IMR-90 (cell line): Measurements from ENCODE around the gene CFDP1. TPM values are rescaled to one million over a fixed set of nuclear protein-coding genes. Genes with fewer than 3 reads are reported as not detected.
A peak's percentile ranks its signal among the peaks of the same experiment; 100 is the strongest.

Experiments
- ATAC-seq: fragments of 200-7000 bp; cut with Tn5 transposase; 2 replicates; pipeline ENCODE4 v1.9.1; 2020; ENCODE audit warnings: low read depth, mild to moderate bottlenecking, moderate library complexity
- BruUV-seq: library from RNA; stranded (reverse); fragments of 400-500 nt; replicated peaks from 2 replicates; lab custom pipeline; 2021; lab: Mats Ljungman, UMichigan
- CTCF ChIA-PET: fragments of 300-600 bp; formaldehyde crosslinking; extraction: SDS; loops from one replicate; lab custom pipeline; 2021; ENCODE audit warnings: antibody characterized with exemption; lab: Yijun Ruan, JAX
- POLR2A ChIA-PET: fragments of 300-600 bp; sonication (Branson Sonifier 250); formaldehyde crosslinking; loops from one replicate; lab custom pipeline; 2022; ENCODE audit warnings: antibody characterized with exemption; ENCODE audit not compliant: unreplicated experiment; lab: Charles Lee
- DNase-seq: peaks from one replicate; pipeline ENCODE4 v3.0.0; 2013
- H2AFZ ChIP-seq: replicated peaks from 2 replicates; pipeline ENCODE3; 2013; ENCODE audit warnings: low read length, mild to moderate bottlenecking; ENCODE audit not compliant: poor library complexity
- H2AK5ac ChIP-seq: 2 replicates; pipeline ENCODE4 v1.6.1; 2013; ENCODE audit warnings: low read depth, low read length, inconsistent platforms
- H2AK9ac ChIP-seq: replicated peaks from 2 replicates; pipeline ENCODE3; 2013; ENCODE audit warnings: mild to moderate bottlenecking, low read depth, low read length, moderate library complexity; ENCODE audit not compliant: poor library complexity
- H2BK120ac ChIP-seq: 2 replicates; pipeline ENCODE4 v1.6.1; 2013; ENCODE audit warnings: low read depth, low read length, inconsistent platforms
- H2BK15ac ChIP-seq: 3 replicates; pipeline ENCODE4 v1.6.1; 2013; ENCODE audit warnings: low read depth, low read length, inconsistent platforms
- H2BK20ac ChIP-seq: 2 replicates; pipeline ENCODE4 v1.6.1; 2013; ENCODE audit warnings: low read depth, mild to moderate bottlenecking, inconsistent platforms, low read length, moderate library complexity
- H2BK5ac ChIP-seq: 2 replicates; pipeline ENCODE4 v1.6.1; 2013; ENCODE audit warnings: mild to moderate bottlenecking, low read depth, low read length, inconsistent platforms; ENCODE audit not compliant: poor library complexity, severe bottlenecking
- H3K14ac ChIP-seq: replicated peaks from 2 replicates; pipeline ENCODE4 v1.6.1; 2013; ENCODE audit warnings: low read depth, low read length, inconsistent platforms
- H3K18ac ChIP-seq: 2 replicates; pipeline ENCODE4 v1.6.1; 2013; ENCODE audit warnings: low read depth, low read length, control low read depth
- H3K23ac ChIP-seq: 2 replicates; pipeline ENCODE4 v1.6.1; 2013; ENCODE audit warnings: low read depth, low read length, inconsistent platforms
- H3K27ac ChIP-seq: 2 replicates; pipeline ENCODE4 v1.5.1; 2013; ENCODE audit warnings: mild to moderate bottlenecking, control low read depth, low read length; ENCODE audit not compliant: insufficient read depth
- H3K27me3 ChIP-seq: 2 replicates; pipeline ENCODE4 v1.6.1; 2013; ENCODE audit warnings: low read length; ENCODE audit not compliant: control insufficient read depth, insufficient read depth
- H3K36me3 ChIP-seq: 2 replicates; pipeline ENCODE4 v1.6.1; 2013; ENCODE audit warnings: low read length, mixed read lengths; ENCODE audit not compliant: control insufficient read depth, insufficient read depth
- H3K4ac ChIP-seq: 2 replicates; pipeline ENCODE4 v1.6.1; 2013; ENCODE audit warnings: low read depth, low read length, inconsistent platforms
- H3K4me1 ChIP-seq: 2 replicates; pipeline ENCODE4 v1.6.1; 2013; ENCODE audit warnings: low read length, mixed read lengths; ENCODE audit not compliant: control insufficient read depth, insufficient read depth
- H3K4me2 ChIP-seq: 2 replicates; pipeline ENCODE4 v1.6.1; 2013; ENCODE audit warnings: low read depth, mild to moderate bottlenecking, control low read depth, low read length, moderate library complexity
- H3K4me3 ChIP-seq: 2 replicates; pipeline ENCODE4 v1.5.1; 2013; ENCODE audit warnings: low read depth, mild to moderate bottlenecking, control low read depth, low read length, moderate library complexity; ENCODE audit not compliant: insufficient read depth
- H3K56ac ChIP-seq: 2 replicates; pipeline ENCODE4 v1.6.1; 2013; ENCODE audit warnings: low read length, inconsistent platforms; ENCODE audit not compliant: insufficient read depth; ENCODE audit errors: extremely low read depth
- H3K79me1 ChIP-seq, 2 experiments: 2 replicates each; pipeline ENCODE4 v1.6.1; 2013; ENCODE audit warnings: low read length in 2 of 2, inconsistent platforms in 1 of 2, low read depth in 1 of 2
- H3K9ac ChIP-seq: 2 replicates; pipeline ENCODE4 v1.6.1; 2013; ENCODE audit warnings: low read depth, low read length, control low read depth
- H3K9me1 ChIP-seq: 2 replicates; pipeline ENCODE4 v1.6.1; 2013; ENCODE audit warnings: low read length, inconsistent platforms; ENCODE audit not compliant: insufficient read depth
- H3K9me3 ChIP-seq: 2 replicates; pipeline ENCODE4 v1.6.1; 2013; ENCODE audit warnings: low read length; ENCODE audit not compliant: control insufficient read depth, insufficient read depth
- H4K20me1 ChIP-seq: 2 replicates; pipeline ENCODE4 v1.6.1; 2013; ENCODE audit warnings: low read length, inconsistent platforms; ENCODE audit not compliant: insufficient read depth
- H4K5ac ChIP-seq: 2 replicates; pipeline ENCODE4 v1.6.1; 2013; ENCODE audit warnings: mild to moderate bottlenecking, low read depth, low read length, control low read depth
- H4K8ac ChIP-seq, 2 experiments: 2 replicates each; pipeline ENCODE4 v1.6.1; 2013; ENCODE audit warnings: low read depth in 2 of 2, low read length in 2 of 2, control low read depth in 1 of 2, inconsistent platforms in 1 of 2
- H4K91ac ChIP-seq: 2 replicates; pipeline ENCODE4 v1.6.1; 2013; ENCODE audit warnings: low read depth, low read length, inconsistent platforms; ENCODE audit not compliant: insufficient read depth
- BHLHE40 ChIP-seq: fragments of 150-350 bp; IDR thresholded peaks from 2 replicates; pipeline ENCODE4 v1.6.1; 2016; ENCODE audit warnings: mild to moderate bottlenecking, low read depth, low read length
- CTCF ChIP-seq: conservative IDR thresholded peaks from 2 replicates; pipeline ENCODE4 v1.5.1; 2012; ENCODE audit warnings: mild to moderate bottlenecking, low read depth, low read length, improper control_type of control experiment
- FOS ChIP-seq: fragments of 150-350 bp; IDR thresholded peaks from 2 replicates; pipeline ENCODE4 v1.6.1; 2016; ENCODE audit warnings: low read depth, low read length
- MAFK ChIP-seq: IDR thresholded peaks from 2 replicates; pipeline ENCODE4 v1.6.1; 2012; ENCODE audit warnings: low read depth, low read length, improper control_type of control experiment
- MXI1 ChIP-seq: IDR thresholded peaks from 2 replicates; pipeline ENCODE4 v1.6.1; 2012; ENCODE audit warnings: low read depth, mild to moderate bottlenecking, low read length, moderate library complexity, borderline replicate concordance
- NFE2L2 ChIP-seq: fragments of 150-350 bp; IDR thresholded peaks from 2 replicates; pipeline ENCODE4 v1.6.1; 2016; ENCODE audit warnings: low read depth, mild to moderate bottlenecking, low read length
- POLR2A ChIP-seq: IDR thresholded peaks from 2 replicates; pipeline ENCODE4 v1.6.1; 2012; ENCODE audit warnings: mild to moderate bottlenecking, low read depth, low read length
- RAD21 ChIP-seq: IDR thresholded peaks from 2 replicates; pipeline ENCODE4 v1.6.1; 2012; ENCODE audit warnings: low read length, improper control_type of control experiment
- RCOR1 ChIP-seq: IDR thresholded peaks from 2 replicates; pipeline ENCODE4 v1.6.1; 2012; ENCODE audit warnings: mild to moderate bottlenecking, low read length, improper control_type of control experiment; ENCODE audit not compliant: insufficient replicate concordance
- RFX5 ChIP-seq: IDR thresholded peaks from 2 replicates; pipeline ENCODE4 v1.8.0; 2012; ENCODE audit warnings: low read depth, mild to moderate bottlenecking, low read length, moderate library complexity
- USF2 ChIP-seq: fragments of 150-350 bp; IDR thresholded peaks from 2 replicates; pipeline ENCODE4 v1.6.1; 2017; ENCODE audit warnings: mild to moderate bottlenecking, antibody characterized with exemption, low read length, low read depth
- WGBS, 2 experiments: methylation state at CpG; one replicate each; pipeline versions ENCODE4 v1.1.5 to v1.1.7; 2013; ENCODE audit warnings: missing lambda C conversion rate in 2 of 2; ENCODE audit not compliant: insufficient read length in 1 of 2; ENCODE audit errors: extremely low coverage in 2 of 2; 5-methylcytosine and 5-hydroxymethylcytosine counted together
- dilution Hi-C: fragments of 300-500 bp; cut with HindIII; formaldehyde crosslinking; loops from one replicate; pipeline ENCODE4 v1.14.3; 2018; ENCODE audit warnings: low sequenced_read_pairs; ENCODE audit not compliant: unreplicated experiment
- in situ Hi-C: fragments of 300-500 bp; cut with MboI; formaldehyde crosslinking; loops from 3 replicates; pipeline ENCODE4 v1.14.3; 2019; ENCODE audit warnings: low sequenced_read_pairs, inconsistent platforms, mixed read lengths
- intact Hi-C: fragments of 100-400 bp; cut with micrococcal nuclease; formaldehyde crosslinking; loops from 2 replicates; pipeline ENCODE4 v1.10.0; 2022
- polyA plus RNA-seq, 3 experiments: library from polyadenylated mRNA; depleted of rRNA; stranded (reverse); fragments of >200 nt; gene quantifications; 2 replicates each; pipeline ENCODE4 v1.2.3, GENCODE V29; 2012; ENCODE audit warnings: low replicate concordance in 1 of 3
- total RNA-seq: library from RNA; depleted of rRNA; stranded (reverse); fragments of >200 nt; gene quantifications from 2 replicates; pipeline ENCODE4 v1.2.3, GENCODE V29; 2012

Gene CFDP1
- total and polyA plus RNA-seq, 2 of the 4 experiments (the other 2 are of a cell fraction): 15.6 to 38.7 TPM

- Histone ChIP-seq H2AK9ac (no peak overlapping the region), H3K4ac (peak overlapping the region; percentile 88), H3K9me3 (no peaks in the 10 kb centered on the region), H2AK5ac (peak overlapping the region; percentile 90), H3K56ac (peak overlapping the region; percentile 50), H4K8ac (peak overlapping the region; percentile 53 to 91; a peak in 3 of 4 replicates), H3K23ac (peak overlapping the region; percentile 68; the same call in 1 of the 2 replicates), H2BK15ac (peak overlapping the region; percentile 96; the same call in 2 of the 3 replicates), H2AFZ (no peak overlapping the region), H3K9ac (no peak overlapping the region; the same call in 1 of the 2 replicates), H2BK5ac (peak overlapping the region; percentile 98), H3K27ac (no peak overlapping the region; the same call in 1 of the 2 replicates), H3K36me3 (peaks cover 1% of the 10 kb centered on the region; the same call in 1 of the 2 replicates), H3K4me2 (peak overlapping the region; percentile 33; the same call in 1 of the 2 replicates), H3K27me3 (no peaks in the 10 kb centered on the region), H3K79me1 (peaks cover 22 to 46% of the 10 kb centered on the region in 2 experiments; a peak in 3 of 4 replicates), H4K20me1 (no peaks in the 10 kb centered on the region), H3K4me1 (peaks cover 25% of the 10 kb centered on the region), H2BK20ac (peak overlapping the region; percentile 91; the same call in 1 of the 2 replicates), H4K5ac (peak overlapping the region; percentile 61; the same call in 1 of the 2 replicates), H3K14ac (peak overlapping the region; percentile 92), H3K4me3 (no peak overlapping the region), H3K9me1 (peaks cover 19% of the 10 kb centered on the region), H3K18ac (peak overlapping the region; percentile 92; the same call in 1 of the 2 replicates), H2BK120ac (peak overlapping the region; percentile 92), H4K91ac (peak overlapping the region; percentile 70)
- TF ChIP-seq BHLHE40 (no peak), RAD21 (no peak), USF2 (no peak), RFX5 (no peak), CTCF (no peak), NFE2L2 (no peak), MXI1 (no peak), POLR2A (no peak), MAFK (no peak), FOS (no peak), RCOR1 (no peak)
- ChIA-PET CTCF (interaction anchor here (0.6 to 1.5 kb wide), 4 partner anchors 11 to 179 kb away, joined by 3 to 8 read pairs (median 4); no protein-coding TSS in a partner anchor), POLR2A (no interaction called here)
- dilution Hi-C loops (no loop called here), in situ Hi-C loops (no loop called here), intact Hi-C loops (loop anchor here (5.0 kb wide), 1 partner anchor 36 kb away; no protein-coding TSS in a partner anchor)
- ATAC-seq: no peak
- BruUV-seq: no TSS peak
- no peak for DNase-seq
- WGBS, 2 experiments: 80% methylated on average over 1 of the region's 2 CpGs; no CpG with 5 or more reads in 1 of the 2 experiments
These were observed 54.7 kb downstream of the CFDP1 start for GRCh38 chr16:75378616-75379015.
